GM12878 (cell line): ENCODE measurements around the gene TJP1. TPM values are rescaled to one million over a fixed set of nuclear protein-coding genes. Genes with fewer than 3 reads are reported as not detected.

Experiments used
- ATAC-seq: fragments of 200-7000 bp; cut with Tn5 transposase; 3 replicates; pipeline ENCODE4 v1.9.1; 2020; ENCODE audit warnings: mild to moderate bottlenecking, moderate library complexity
- BruUV-seq: library from RNA; stranded (reverse); fragments of 400-500 nt; replicated peaks from 2 replicates; lab custom pipeline; 2021; lab: Mats Ljungman, UMichigan
- CTCF ChIA-PET: fragments of 300-600 bp; sonication (Branson Sonifier 250); formaldehyde crosslinking; extraction: SDS; loops from one replicate; lab custom pipeline; 2021; ENCODE audit warnings: inconsistent platforms; lab: Yijun Ruan, JAX
- POLR2A ChIA-PET: fragments of 350-600 bp; formaldehyde crosslinking; extraction: SDS; loops from one replicate; lab custom pipeline; 2021; ENCODE audit warnings: inconsistent platforms; lab: Charles Lee
- RAD21 ChIA-PET: fragments of 300-600 bp; sonication (Branson Sonifier 250); formaldehyde crosslinking; loops from one replicate; lab custom pipeline; 2023; ENCODE audit warnings: antibody characterized with exemption; ENCODE audit not compliant: unreplicated experiment; lab: Charles Lee
- SMC1A ChIA-PET: fragments of 300-600 bp; sonication (Branson Sonifier 250); formaldehyde crosslinking; loops from one replicate; lab custom pipeline; 2023; ENCODE audit not compliant: unreplicated experiment, uncharacterized antibody; lab: Charles Lee
- DNase-seq: peaks from one replicate; pipeline ENCODE4 v3.0.0-alpha.2; 2011; ENCODE audit warnings: low read depth, low spot score
- FAIRE-seq: peaks from 3 replicates; lab custom pipeline; 2011; peaks lifted over from hg19 to GRCh38; lab: Jason Lieb, UNC
- H2AFZ ChIP-seq: 2 replicates; pipeline ENCODE4 v1.6.0; 2011; ENCODE audit warnings: low read depth, low read length, control low read depth; ENCODE audit not compliant: control insufficient read depth
- H3K27ac ChIP-seq: 2 replicates; pipeline ENCODE4 v1.5.1; 2011; ENCODE audit warnings: control low read depth; ENCODE audit not compliant: control insufficient read depth, insufficient read depth
- H3K27me3 ChIP-seq, 2 experiments: replicated peaks in 1 of 2; 2 replicates each; pipeline versions ENCODE4 v1.6.0 to v1.6.1; 2011; ENCODE audit warnings: low read length in 1 of 2; ENCODE audit not compliant: control insufficient read depth in 2 of 2, insufficient read depth in 2 of 2
- H3K36me3 ChIP-seq, 2 experiments: 2 replicates each; pipeline ENCODE4 v1.5.1; 2011; ENCODE audit warnings: low read length in 1 of 2; ENCODE audit not compliant: control insufficient read depth in 2 of 2, insufficient read depth in 2 of 2
- H3K4me1 ChIP-seq: 2 replicates; pipeline ENCODE4 v1.6.1; 2011; ENCODE audit warnings: mild to moderate bottlenecking, low read length, moderate library complexity, mixed read lengths; ENCODE audit not compliant: control insufficient read depth, insufficient read depth
- H3K4me2 ChIP-seq: 2 replicates; pipeline ENCODE4 v1.6.0; 2011; ENCODE audit warnings: control low read depth; ENCODE audit not compliant: control insufficient read depth, insufficient read depth
- H3K4me3 ChIP-seq: fragments of 200-600 bp; sonication (generic); 2 replicates; pipeline ENCODE4 v1.5.1; 2016
- H3K79me2 ChIP-seq: 2 replicates; pipeline ENCODE4 v1.6.0; 2011; ENCODE audit warnings: low read length; ENCODE audit not compliant: control insufficient read depth, insufficient read depth
- H3K9ac ChIP-seq: 2 replicates; pipeline ENCODE4 v1.8.0; 2011; ENCODE audit warnings: low read length, control low read depth, mixed read lengths; ENCODE audit not compliant: control insufficient read depth, insufficient read depth
- H3K9me3 ChIP-seq: replicated peaks from 3 replicates; pipeline ENCODE4 v1.5.1; 2011; ENCODE audit warnings: mild to moderate bottlenecking, low read length; ENCODE audit not compliant: control insufficient read depth, insufficient read depth
- H4K20me1 ChIP-seq: 2 replicates; pipeline ENCODE4 v1.6.0; 2011; ENCODE audit not compliant: control insufficient read depth, insufficient read depth
- BMI1 ChIP-seq: fragments of 450-650 bp; IDR thresholded peaks from 2 replicates; pipeline ENCODE4 v1.6.1; 2016; ENCODE audit warnings: mild to moderate bottlenecking, moderate library complexity, borderline replicate concordance
- CREM ChIP-seq: IDR thresholded peaks from 2 replicates; pipeline ENCODE4 v1.6.1; 2014; ENCODE audit warnings: antibody characterized with exemption, low read depth
- HDAC2 ChIP-seq: fragments of 200-600 bp; sonication (generic); IDR thresholded peaks from 2 replicates; pipeline ENCODE4 v1.6.1; 2017
- MLLT1 ChIP-seq: fragments of 450-650 bp; IDR thresholded peaks from 2 replicates; pipeline ENCODE4 v1.6.1; 2016; ENCODE audit warnings: mild to moderate bottlenecking
- MTA2 ChIP-seq: fragments of 450-650 bp; IDR thresholded peaks from 2 replicates; pipeline ENCODE4 v1.6.1; 2016; ENCODE audit warnings: low read depth, mild to moderate bottlenecking, moderate library complexity
- SMC3 ChIP-seq: IDR thresholded peaks from 2 replicates; pipeline ENCODE4 v1.6.1; 2011; ENCODE audit warnings: low read length, improper control_type of control experiment, borderline replicate concordance
- WGBS: methylation state at CpG from one replicate; pipeline ENCODE4 v1.1.6; 2016; ENCODE audit warnings: low lambda C conversion rate; ENCODE audit not compliant: insufficient replicate concordance, insufficient coverage; ENCODE audit errors: missing lambda C conversion rate; 5-methylcytosine and 5-hydroxymethylcytosine counted together
- in situ Hi-C: fragments of 300-500 bp; cut with MboI; formaldehyde crosslinking; loops from 9 replicates; pipeline ENCODE4 v1.14.3; 2018; ENCODE audit warnings: mixed read lengths
- intact Hi-C: fragments of 100-400 bp; cut with micrococcal nuclease; formaldehyde crosslinking; loops from one replicate; pipeline ENCODE4 v1.14.2; 2022; ENCODE audit not compliant: unreplicated experiment
- polyA plus RNA-seq, 11 experiments: library from polyadenylated mRNA; depleted of rRNA in 4 of 11; unstranded in 6 of 11; stranded (reverse) in 5 of 11; fragments of >200 nt; fragmentation: Nextera tagmentation in 4 of 11; fragmentation: Illumina TruSeq in 1 of 11; extraction: Ambion mirVana in 4 of 11; extraction: Trizol in 1 of 11; gene quantifications; 1 replicate in 1 of 11; 2 replicates in 10 of 11; pipeline versions ENCODE4 v1.2.1 to v1.2.3, GENCODE V29; 2011 to 2016; ENCODE audit warnings: inconsistent platforms in 2 of 11, missing spikeins in 2 of 11, low read depth in 1 of 11
- total RNA-seq, 4 experiments: library from RNA; depleted of rRNA in 3 of 4; stranded (reverse); fragments of >200 nt in 3 of 4; fragmentation: Illumina TruSeq in 1 of 4; extraction: Trizol in 1 of 4; gene quantifications; 2 replicates each; pipeline versions ENCODE4 v1.2.1 to v1.2.3, GENCODE V29; 2013 to 2021
- TF ChIP-seq, protein P1 (sequence below), 3 experiments: IDR thresholded peaks in 2 of 3; conservative IDR thresholded peaks in 1 of 3; 2 replicates each; pipeline ENCODE4 v1.5.1; 2011; ENCODE audit warnings: low read depth in 3 of 3, low read length in 3 of 3, mild to moderate bottlenecking in 3 of 3, control low read depth in 2 of 3, moderate library complexity in 2 of 3, inconsistent platforms in 1 of 3, mixed read lengths in 1 of 3; ENCODE audit not compliant: control insufficient read depth in 2 of 3, insufficient read depth in 1 of 3; ENCODE audit errors: extremely low read depth in 1 of 3
- TF ChIP-seq, protein P2 (sequence below): IDR thresholded peaks from 2 replicates; pipeline ENCODE4 v1.6.1; 2011; ENCODE audit warnings: low read depth, low read length, improper control_type of control experiment, borderline replicate concordance

TJP1 gene
- total and polyA plus RNA-seq, 10 of the 15 experiments (the other 5 are each of a cell fraction or from before 2014, with no cell fraction given) = 0.01 to 0.49 (median 0.08) TPM; not detected in 7

DNA sequence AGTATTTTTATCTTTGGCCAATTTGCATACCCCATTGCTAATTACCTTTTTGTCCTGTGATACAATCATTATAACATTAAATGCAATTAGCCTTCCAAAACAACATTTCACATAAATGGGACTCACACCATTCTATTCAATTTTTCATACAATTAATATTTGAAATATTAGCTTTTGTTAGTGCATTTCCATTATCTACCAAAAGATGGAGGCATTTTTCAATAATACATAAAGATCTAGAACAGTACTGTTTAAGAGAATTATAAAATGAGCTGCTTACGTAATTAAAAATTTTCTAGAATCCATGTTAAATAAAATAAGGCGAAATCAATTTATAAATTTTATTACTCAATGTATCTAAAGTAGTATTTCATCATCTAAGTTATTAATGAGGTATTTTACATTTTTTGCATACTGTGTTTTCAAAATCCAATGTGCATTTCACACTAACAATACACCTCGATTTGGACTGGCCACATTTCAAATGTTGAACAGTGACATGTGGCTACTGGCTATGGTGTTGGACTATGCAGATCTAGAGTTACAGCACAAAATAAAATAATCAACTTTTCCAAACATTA lies 74.3 kb downstream of the TJP1 start:
- Histone ChIP-seq H3K36me3 (no peaks in the 10 kb centered on the region), H3K4me3 (no peak overlapping the region), H3K9ac (no peak overlapping the region), H3K9me3 (no peaks in the 10 kb centered on the region), H3K27me3 (no peaks in the 10 kb centered on the region), H3K4me1 (no peaks in the 10 kb centered on the region), H4K20me1 (no peaks in the 10 kb centered on the region), H3K4me2 (no peak overlapping the region), H2AFZ (no peak overlapping the region), H3K27ac (no peak overlapping the region), H3K79me2 (no peaks in the 10 kb centered on the region)
- intact Hi-C loops (loop anchor here (5.0 to 10.0 kb wide), 2 partner anchors 179 to 327 kb away; no protein-coding TSS in a partner anchor), in situ Hi-C loops (no loop called here)
- FAIRE-seq (no peak), ATAC-seq (no peak), DNase-seq (no peak)
- ChIA-PET RAD21 (interaction anchor here (0.6 to 1.1 kb wide), 3 partner anchors 8 to 327 kb away, joined by 3 to 5 read pairs (median 3); no protein-coding TSS in a partner anchor), POLR2A (no interaction called here), CTCF (interaction anchor here (1.4 to 2.6 kb wide), 5 partner anchors 12 to 329 kb away, joined by 3 to 16 read pairs (median 5); no protein-coding TSS in a partner anchor), SMC1A (interaction anchor here (1.1 to 1.9 kb wide), 3 partner anchors 178 to 327 kb away, joined by 3 to 7 read pairs (median 5); no protein-coding TSS in a partner anchor)
- under 1% methylated on average over 3 of the region's 3 CpGs for WGBS
- BruUV-seq = no TSS peak
- TF ChIP-seq, protein P1, sequence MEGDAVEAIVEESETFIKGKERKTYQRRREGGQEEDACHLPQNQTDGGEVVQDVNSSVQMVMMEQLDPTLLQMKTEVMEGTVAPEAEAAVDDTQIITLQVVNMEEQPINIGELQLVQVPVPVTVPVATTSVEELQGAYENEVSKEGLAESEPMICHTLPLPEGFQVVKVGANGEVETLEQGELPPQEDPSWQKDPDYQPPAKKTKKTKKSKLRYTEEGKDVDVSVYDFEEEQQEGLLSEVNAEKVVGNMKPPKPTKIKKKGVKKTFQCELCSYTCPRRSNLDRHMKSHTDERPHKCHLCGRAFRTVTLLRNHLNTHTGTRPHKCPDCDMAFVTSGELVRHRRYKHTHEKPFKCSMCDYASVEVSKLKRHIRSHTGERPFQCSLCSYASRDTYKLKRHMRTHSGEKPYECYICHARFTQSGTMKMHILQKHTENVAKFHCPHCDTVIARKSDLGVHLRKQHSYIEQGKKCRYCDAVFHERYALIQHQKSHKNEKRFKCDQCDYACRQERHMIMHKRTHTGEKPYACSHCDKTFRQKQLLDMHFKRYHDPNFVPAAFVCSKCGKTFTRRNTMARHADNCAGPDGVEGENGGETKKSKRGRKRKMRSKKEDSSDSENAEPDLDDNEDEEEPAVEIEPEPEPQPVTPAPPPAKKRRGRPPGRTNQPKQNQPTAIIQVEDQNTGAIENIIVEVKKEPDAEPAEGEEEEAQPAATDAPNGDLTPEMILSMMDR (IDR thresholded peaks at IDR 0.05 in 2 of 3, conservative IDR thresholded peaks at IDR 0.05 in 1 of 3; ENCODE audit: control insufficient read depth in 2 of 3, extremely low read depth in 1 of 3, insufficient read depth in 1 of 3, low read depth in 3 of 3, low read length in 3 of 3) = peak in 1 of 3 experiments; percentile 18; a peak in 2 of 6 replicates
- no peak for TF ChIP-seq MTA2
- peak; percentile 30; the same call in 1 of the 2 replicates for TF ChIP-seq SMC3

DNA sequence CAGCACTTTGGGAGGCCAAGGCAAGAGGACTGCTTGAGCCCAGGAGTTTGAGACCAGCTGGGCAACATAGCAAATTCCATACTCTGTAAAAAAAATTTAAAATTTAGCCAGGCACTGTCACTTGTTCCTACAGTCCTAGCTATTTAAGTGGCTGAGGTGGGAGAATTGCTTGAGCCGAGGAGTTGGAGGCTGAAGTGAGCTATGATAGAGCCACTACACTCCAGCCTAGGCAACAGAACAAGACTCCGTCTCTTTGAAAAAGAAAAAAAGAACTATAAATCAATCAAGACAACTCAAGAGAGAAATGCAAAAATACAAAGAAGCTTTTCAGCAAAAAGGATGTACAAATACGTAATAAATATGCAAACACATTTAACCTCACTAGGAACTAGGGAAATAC lies 78.8 kb downstream of the TJP1 start:
- no peaks in the 10 kb centered on the region for H3K36me3 ChIP-seq
- no peaks in the 10 kb centered on the region for H3K27me3 ChIP-seq
- H3K4me2 ChIP-seq = no peak overlapping the region
- CTCF ChIA-PET = no interaction called here
- intact Hi-C loops (loop anchor here (5.0 to 10.0 kb wide), 2 partner anchors 331 to 601 kb away; no protein-coding TSS in a partner anchor), in situ Hi-C loops (no loop called here)
- no peak for DNase-seq
- H2AFZ ChIP-seq = no peak overlapping the region
- no peaks in the 10 kb centered on the region for H3K79me2 ChIP-seq
- POLR2A ChIA-PET = no interaction called here
- H4K20me1 ChIP-seq = no peaks in the 10 kb centered on the region
- H3K4me3 ChIP-seq = no peak overlapping the region
- H3K9me3 ChIP-seq = no peaks in the 10 kb centered on the region
- FAIRE-seq = no peak
- RAD21 ChIA-PET = no interaction called here
- no TSS peak for BruUV-seq
- no peak for ATAC-seq
- H3K4me1 ChIP-seq = no peaks in the 10 kb centered on the region
- 19% methylated on average over 3 of the region's 3 CpGs for WGBS
- no peak overlapping the region for H3K9ac ChIP-seq
- H3K27ac ChIP-seq = no peak overlapping the region
- SMC1A ChIA-PET = no interaction called here
- TF ChIP-seq HDAC2 (no peak), MLLT1 (no peak), BMI1 (no peak), CREM (no peak)
- TF ChIP-seq, protein P2, sequence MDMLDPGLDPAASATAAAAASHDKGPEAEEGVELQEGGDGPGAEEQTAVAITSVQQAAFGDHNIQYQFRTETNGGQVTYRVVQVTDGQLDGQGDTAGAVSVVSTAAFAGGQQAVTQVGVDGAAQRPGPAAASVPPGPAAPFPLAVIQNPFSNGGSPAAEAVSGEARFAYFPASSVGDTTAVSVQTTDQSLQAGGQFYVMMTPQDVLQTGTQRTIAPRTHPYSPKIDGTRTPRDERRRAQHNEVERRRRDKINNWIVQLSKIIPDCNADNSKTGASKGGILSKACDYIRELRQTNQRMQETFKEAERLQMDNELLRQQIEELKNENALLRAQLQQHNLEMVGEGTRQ = no peak
